PC-9 (cell line): ENCODE results near the gene OSBPL6. TPM values are rescaled to one million over a fixed set of nuclear protein-coding genes. Genes with fewer than 3 reads are reported as not detected.

ENCODE experiments used
- BruUV-seq: library from RNA; stranded (reverse); fragments of 400-500 nt; replicated peaks from 2 replicates; lab custom pipeline; 2021; lab: Mats Ljungman, UMichigan
- CTCF ChIA-PET: fragments of 300-600 bp; sonication (Branson Sonifier 250); formaldehyde crosslinking; loops from one replicate; lab custom pipeline; 2022; ENCODE audit warnings: antibody characterized with exemption; lab: Charles Lee
- POLR2A ChIA-PET: fragments of 300-600 bp; sonication (Branson Sonifier 250); formaldehyde crosslinking; loops from one replicate; lab custom pipeline; 2022; ENCODE audit warnings: antibody characterized with exemption; ENCODE audit not compliant: unreplicated experiment; lab: Charles Lee
- DNase-seq, 2 experiments: peaks; one replicate each; pipeline versions ENCODE4 v3.0.0 to v3.0.0-alpha.2; 2015 to 2022; ENCODE audit warnings: mixed read lengths in 1 of 2
- H2AFZ ChIP-seq: fragments of 200-600 bp; sonication (generic); 2 replicates; pipeline ENCODE4 v1.8.1; 2017; ENCODE audit warnings: antibody characterized with exemption
- H3F3A ChIP-seq: fragments of 200-600 bp; sonication (generic); 2 replicates; pipeline ENCODE4 v1.8.1; 2017; ENCODE audit warnings: antibody characterized with exemption, mild to moderate bottlenecking, low read depth; ENCODE audit not compliant: insufficient read depth
- H3K27ac ChIP-seq: fragments of 200-600 bp; sonication (generic); 2 replicates; pipeline ENCODE4 v1.6.1; 2016; ENCODE audit warnings: mixed run types
- H3K27me3 ChIP-seq: fragments of 200-600 bp; sonication (generic); 2 replicates; pipeline ENCODE4 v1.6.1; 2016; ENCODE audit warnings: low read depth, mixed run types; ENCODE audit not compliant: insufficient read depth
- H3K36me3 ChIP-seq: fragments of 200-600 bp; sonication (generic); 2 replicates; pipeline ENCODE4 v1.6.1; 2016; ENCODE audit warnings: low read depth, mixed run types
- H3K4me1 ChIP-seq: fragments of 200-600 bp; sonication (generic); replicated peaks from 2 replicates; pipeline ENCODE4 v1.6.1; 2016; ENCODE audit warnings: mixed run types; ENCODE audit not compliant: insufficient read depth
- H3K4me2 ChIP-seq: fragments of 200-600 bp; sonication (generic); 2 replicates; pipeline ENCODE4 v1.6.1; 2017; ENCODE audit warnings: mixed run types
- H3K4me3 ChIP-seq: fragments of 200-600 bp; sonication (generic); 2 replicates; pipeline ENCODE4 v1.6.1; 2016; ENCODE audit warnings: mixed run types
- H3K79me2 ChIP-seq: fragments of 200-600 bp; sonication (generic); 2 replicates; pipeline ENCODE4 v1.6.1; 2017; ENCODE audit warnings: low read depth, mixed run types
- H3K9me2 ChIP-seq: fragments of 200-600 bp; sonication (generic); 2 replicates; pipeline ENCODE4 v1.8.1; 2017; ENCODE audit warnings: mild to moderate bottlenecking; ENCODE audit not compliant: insufficient read depth
- H3K9me3 ChIP-seq: fragments of 200-600 bp; sonication (generic); 2 replicates; pipeline ENCODE4 v1.8.1; 2016; ENCODE audit warnings: low read depth; ENCODE audit not compliant: insufficient read depth
- H4K20me1 ChIP-seq: fragments of 200-600 bp; sonication (generic); 2 replicates; pipeline ENCODE4 v1.8.1; 2017; ENCODE audit not compliant: insufficient read depth
- EZH2 ChIP-seq: fragments of 200-600 bp; sonication (generic); IDR thresholded peaks from 2 replicates; pipeline ENCODE4 v1.8.0; 2017; ENCODE audit warnings: antibody characterized with exemption, low read depth
- intact Hi-C: fragments of 100-400 bp; cut with micrococcal nuclease; formaldehyde crosslinking; loops from one replicate; pipeline ENCODE4 v1.10.0; 2022; ENCODE audit not compliant: unreplicated experiment
- total RNA-seq: library from RNA; stranded (reverse); gene quantifications from 2 replicates; pipeline ENCODE4 v1.2.3, GENCODE V29; 2021
- TF ChIP-seq, protein P1 (sequence below): fragments of 200-600 bp; sonication (generic); conservative IDR thresholded peaks from 2 replicates; pipeline ENCODE4 v1.6.1; 2017; ENCODE audit warnings: mixed run types, antibody characterized with exemption, mild to moderate bottlenecking, moderate library complexity

The OSBPL6 gene
- total RNA-seq, 1 experiment from 2014 or later, result 2.6 TPM

DNA sequence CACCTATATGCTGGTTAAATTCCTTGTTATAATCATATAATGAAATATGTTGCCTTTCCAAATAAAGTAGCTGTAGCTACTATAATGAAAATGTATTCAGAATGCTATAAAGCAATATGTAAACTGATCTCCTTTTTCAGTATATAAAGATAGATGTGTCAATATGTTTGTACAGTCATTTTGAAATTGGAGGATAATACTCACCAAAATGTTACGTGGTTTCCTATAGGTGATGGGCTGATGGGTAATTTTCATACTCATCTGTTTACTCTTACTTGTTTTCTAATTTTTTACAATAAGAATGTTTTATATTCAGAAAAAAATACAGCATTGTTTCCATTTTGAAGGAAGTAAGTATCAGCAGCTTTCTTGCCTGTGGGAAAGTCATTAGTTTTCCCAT, 186.5 kb downstream of the OSBPL6 start:
- Histone ChIP-seq H3K9me2 (no peaks in the 10 kb centered on the region), H3K36me3 (no peaks in the 10 kb centered on the region), H3K4me3 (no peak overlapping the region), H3K9me3 (no peaks in the 10 kb centered on the region), H3K4me2 (no peak overlapping the region), H4K20me1 (no peaks in the 10 kb centered on the region), H2AFZ (no peak overlapping the region), H3K27ac (no peak overlapping the region), H3K27me3 (no peaks in the 10 kb centered on the region), H3K79me2 (no peaks in the 10 kb centered on the region), H3F3A (no peaks in the 10 kb centered on the region), H3K4me1 (no peaks in the 10 kb centered on the region)
- BruUV-seq, result no TSS peak
- TF ChIP-seq, protein P1, sequence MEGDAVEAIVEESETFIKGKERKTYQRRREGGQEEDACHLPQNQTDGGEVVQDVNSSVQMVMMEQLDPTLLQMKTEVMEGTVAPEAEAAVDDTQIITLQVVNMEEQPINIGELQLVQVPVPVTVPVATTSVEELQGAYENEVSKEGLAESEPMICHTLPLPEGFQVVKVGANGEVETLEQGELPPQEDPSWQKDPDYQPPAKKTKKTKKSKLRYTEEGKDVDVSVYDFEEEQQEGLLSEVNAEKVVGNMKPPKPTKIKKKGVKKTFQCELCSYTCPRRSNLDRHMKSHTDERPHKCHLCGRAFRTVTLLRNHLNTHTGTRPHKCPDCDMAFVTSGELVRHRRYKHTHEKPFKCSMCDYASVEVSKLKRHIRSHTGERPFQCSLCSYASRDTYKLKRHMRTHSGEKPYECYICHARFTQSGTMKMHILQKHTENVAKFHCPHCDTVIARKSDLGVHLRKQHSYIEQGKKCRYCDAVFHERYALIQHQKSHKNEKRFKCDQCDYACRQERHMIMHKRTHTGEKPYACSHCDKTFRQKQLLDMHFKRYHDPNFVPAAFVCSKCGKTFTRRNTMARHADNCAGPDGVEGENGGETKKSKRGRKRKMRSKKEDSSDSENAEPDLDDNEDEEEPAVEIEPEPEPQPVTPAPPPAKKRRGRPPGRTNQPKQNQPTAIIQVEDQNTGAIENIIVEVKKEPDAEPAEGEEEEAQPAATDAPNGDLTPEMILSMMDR, result no peak
- TF ChIP-seq EZH2, result no peak
- no peak for DNase-seq
- ChIA-PET CTCF (no interaction called here), POLR2A (no interaction called here)
- intact Hi-C loops, result no loop called here

DNA sequence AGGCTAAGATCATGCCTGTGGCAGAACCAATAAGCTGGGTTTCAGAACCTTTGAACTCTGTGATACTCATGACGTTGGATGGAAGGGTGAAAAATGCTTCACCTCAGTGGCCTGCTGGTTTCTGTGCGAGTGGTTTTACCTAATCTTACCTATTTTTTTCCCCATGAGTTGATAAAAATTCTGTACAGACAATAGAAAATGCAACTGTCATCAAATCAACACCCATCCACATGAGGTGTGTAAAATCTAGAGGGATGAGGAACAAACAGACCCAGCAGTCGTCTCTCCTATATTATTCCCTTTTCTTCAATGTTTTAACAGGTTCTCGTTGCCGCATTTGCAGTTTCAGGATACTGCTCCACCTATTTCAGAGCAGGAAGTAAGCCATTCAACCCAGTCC, 189.4 kb downstream of the OSBPL6 start:
- Histone ChIP-seq H4K20me1 (no peaks in the 10 kb centered on the region), H3K9me2 (no peaks in the 10 kb centered on the region), H3K4me3 (no peak overlapping the region), H3K4me2 (no peak overlapping the region), H3F3A (no peaks in the 10 kb centered on the region), H3K4me1 (no peaks in the 10 kb centered on the region), H3K9me3 (no peaks in the 10 kb centered on the region), H3K27me3 (no peaks in the 10 kb centered on the region), H3K36me3 (no peaks in the 10 kb centered on the region), H3K79me2 (no peaks in the 10 kb centered on the region), H2AFZ (no peak overlapping the region), H3K27ac (no peak overlapping the region)
- TF ChIP-seq EZH2, result no peak
- TF ChIP-seq, protein P1, result no peak
- ChIA-PET CTCF (no interaction called here), POLR2A (no interaction called here)
- no TSS peak for BruUV-seq
- intact Hi-C loops, result no loop called here
- DNase-seq, result no peak

DNA sequence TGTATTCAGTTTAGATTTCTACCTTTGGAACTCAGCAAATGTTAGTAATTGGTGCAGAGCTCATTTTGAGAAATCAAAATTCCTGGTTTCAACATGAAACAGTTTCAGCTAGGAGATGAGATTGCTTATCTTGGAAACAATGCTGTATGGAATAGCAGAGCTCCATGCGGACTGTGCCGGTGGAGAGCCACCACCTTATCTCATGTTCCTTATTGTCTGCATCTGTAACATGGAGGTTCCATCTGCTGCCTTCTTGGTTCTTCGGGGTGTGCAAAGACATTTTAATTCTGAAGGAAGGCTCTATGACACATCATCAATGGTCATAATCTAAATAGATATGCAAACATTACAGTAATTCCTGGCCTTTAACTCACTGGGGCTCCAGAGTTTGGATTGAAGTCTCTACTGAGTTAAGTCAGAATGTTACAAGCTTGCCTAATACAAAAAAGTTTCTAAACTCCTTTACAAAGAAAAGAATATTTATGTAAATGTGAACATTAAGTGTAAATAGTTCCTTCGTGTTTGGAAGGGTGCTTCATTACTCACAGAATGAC, 191.4 kb downstream of the OSBPL6 start:
- H4K20me1 ChIP-seq, result no peaks in the 10 kb centered on the region
- POLR2A ChIA-PET, result interaction anchor here (0.6 to 0.7 kb wide), 2 partner anchors 61 to 295 kb away, joined by 3 read pairs; no protein-coding TSS in a partner anchor
- no peaks in the 10 kb centered on the region for H3K9me3 ChIP-seq
- no peak overlapping the region for H3K27ac ChIP-seq
- no peaks in the 10 kb centered on the region for H3K27me3 ChIP-seq
- TF ChIP-seq EZH2, result no peak
- TF ChIP-seq, protein P1, result no peak
- H3K4me2 ChIP-seq, result no peak overlapping the region
- H3K4me3 ChIP-seq, result no peak overlapping the region
- H3K4me1 ChIP-seq, result no peaks in the 10 kb centered on the region
- CTCF ChIA-PET, result interaction anchor here (0.6 kb wide), 1 partner anchor 27 kb away, joined by 3 read pairs; no protein-coding TSS in a partner anchor
- H2AFZ ChIP-seq, result no peak overlapping the region
- H3K36me3 ChIP-seq, result no peaks in the 10 kb centered on the region
- H3F3A ChIP-seq, result no peaks in the 10 kb centered on the region
- no peaks in the 10 kb centered on the region for H3K9me2 ChIP-seq
- H3K79me2 ChIP-seq, result no peaks in the 10 kb centered on the region
- no TSS peak for BruUV-seq
- no peak for DNase-seq
- intact Hi-C loops, result no loop called here
